Heart right ventricle (tissue), 16 donors: ENCODE results near the gene HMG20B. TPM values are rescaled to one million over a fixed set of nuclear protein-coding genes. Genes with fewer than 3 reads are reported as not detected.

Source experiments
- ATAC-seq, 8 donors: fragments of 200-7000 bp; cut with Tn5 transposase; one replicate each; pipeline ENCODE4 v1.9.1; 2020; ENCODE audit warnings: mild to moderate bottlenecking in 8 of 8, moderate library complexity in 8 of 8, moderate number of reproducible peaks in 1 of 8
- DNase-seq, 2 donors: peaks; one replicate each; pipeline ENCODE4 v3.0.0-alpha.2; 2020
- H3K27ac ChIP-seq, 10 donors: fragments of 200-600 bp; sonication (generic) in 2 of 10; one replicate each; pipeline versions ENCODE4 v1.5.0 to v1.8.0; 2020 to 2022; ENCODE audit warnings: mild to moderate bottlenecking in 3 of 10
- H3K27me3 ChIP-seq, 7 donors: fragments of 200-600 bp; one replicate each; pipeline ENCODE4 v1.8.0; 2021 to 2022; ENCODE audit warnings: mild to moderate bottlenecking in 2 of 7
- H3K36me3 ChIP-seq, 9 donors: fragments of 200-600 bp; sonication (generic) in 1 of 9; one replicate each; pipeline versions ENCODE4 v1.5.0 to v1.8.0; 2020 to 2022; ENCODE audit warnings: mild to moderate bottlenecking in 2 of 9
- H3K4me1 ChIP-seq, 9 donors: fragments of 200-600 bp; sonication (generic) in 1 of 9; one replicate each; pipeline versions ENCODE4 v1.5.0 to v1.8.0; 2020 to 2022; ENCODE audit warnings: mild to moderate bottlenecking in 4 of 9
- H3K4me3 ChIP-seq, 10 donors: fragments of 200-600 bp; sonication (generic) in 2 of 10; one replicate each; pipeline versions ENCODE4 v1.5.0 to v1.8.0; 2020 to 2022; ENCODE audit warnings: mild to moderate bottlenecking in 7 of 10, moderate library complexity in 2 of 10
- H3K9me3 ChIP-seq, 11 donors: fragments of 200-600 bp in 10 of 11; sonication (generic) in 2 of 11; one replicate each; pipeline versions ENCODE4 v1.5.0 to v1.8.0; 2013 to 2022; ENCODE audit warnings: mild to moderate bottlenecking in 2 of 11, control low read depth in 1 of 11, moderate library complexity in 1 of 11
- CTCF ChIP-seq, 9 donors: fragments of 200-600 bp; sonication (generic) in 2 of 9; IDR thresholded peaks; one replicate each; pipeline versions ENCODE4 v1.5.0 to v1.8.0; 2021 to 2022; ENCODE audit warnings: antibody characterized with exemption in 9 of 9, mild to moderate bottlenecking in 5 of 9, moderate library complexity in 1 of 9
- WGBS, 2 donors: extraction: QIAGEN DNeasy Blood & Tissue Kit; methylation state at CpG; one replicate each; pipeline ENCODE4 v1.1.7; 2013; ENCODE audit warnings: inconsistent platforms in 1 of 2; 5-methylcytosine and 5-hydroxymethylcytosine counted together
- intact Hi-C, 10 donors: fragments of 100-400 bp; cut with DNase I; formaldehyde crosslinking; loops; one replicate each; pipeline versions ENCODE4 v1.11.1 to v1.14.2; 2022
- polyA plus RNA-seq, 2 donors: library from polyadenylated mRNA; stranded (reverse); fragments of 200-250 nt; gene quantifications; one replicate each; pipeline ENCODE4 v1.2.3, GENCODE V29; 2013
- total RNA-seq, 10 donors: library from RNA; stranded (reverse); fragmentation: NEBNext Ultra II Directional in 3 of 10; extraction: Animal tissue kit (Norgen Biotek cat#: 25700) in 3 of 10; gene quantifications; one replicate each; pipeline versions ENCODE4 v1.2.1 to v1.2.4, GENCODE V29; 2021 to 2023
- donor health status: Arrhythmogenic right ventricular cardiomyopathy.
- donor health status: ischemic (EF 13 %, LVEDD 7.1; RV severe dilation, severe dysfunction).
- donor health status: healthy with polysubstance abuse.
- donor health status: DM: no; HTN: yes; CAD: no.
- donor health status: DM: no; HTN: no; CAD: no.
- donor health status: ischemic (EF 25% LVEDD 6.9; RV normal size, moderate dysfunction).
- donor health status: ischemic (EF 25% LVEDD 5.7; RV mildly dilated, moderate dysfunction).
- donor health status: healthy.
- donor health status: DM: yes; HTN: yes; CAD: no.
- donor health status: Ischemic cardiomyopathy.
- donor health status: ischemic (EF 35%, LVEDD 5.7; RV mildly dilated, moderate dysfunction).
- donor health status: nonischemic (EF 11% LVEDD 7.7; RV severe dilation, severe dysfunction).
- donor health status: DM: yes; HTN: yes; CAD: no.
- donor health status: PGD.
- donor health status: ischemic (EF 29% LVEDD 5.4; RV normal size, mild dysfunction).
- donor health status: nonischemic (EF 23%, LVEDD 6.1; RV moderate dilation, normal function).

Gene HMG20B
- total and polyA plus RNA-seq, 12 donors, result 19.5 to 73.3 (median 32.0) TPM

- Histone ChIP-seq H3K27ac (peak overlapping the region in 3 of 10 donors; percentile 9 to 30 (median 21)), H3K27me3 (no peaks in the 10 kb centered on the region), H3K4me3 (no peak overlapping the region), H3K36me3 (peaks cover 0 to 66% (median 30%) of the 10 kb centered on the region in 9 donors), H3K9me3 (peaks cover 0 to 4% (median 0%) of the 10 kb centered on the region in 11 donors), H3K4me1 (peaks cover 0 to 13% (median 0%) of the 10 kb centered on the region in 9 donors)
- 90 to 91% methylated on average over 22 of the region's 22 CpGs for WGBS, 2 donors
- DNase-seq, result no peak
- intact Hi-C loops, result no loop called here
- no peak for TF ChIP-seq CTCF (IDR thresholded peaks at IDR 0.05)
- peak in 3 of 8 donors; percentile 4 to 19 (median 9) for ATAC-seq
These were observed 35.1 kb upstream of the HMG20B start for GRCh38 chr19:3537438-3538240.

GRCh38 chr19:3538258-3538929 is 34.4 kb upstream of the HMG20B start:
- peaks cover 0 to 4% (median 0%) of the 10 kb centered on the region in 11 donors for H3K9me3 ChIP-seq
- ATAC-seq, result peak in 1 of 8 donors; percentile 1
- 86% methylated on average over 25 of the region's 25 CpGs for WGBS, 2 donors
- no peak overlapping the region for H3K27ac ChIP-seq
- no peaks in the 10 kb centered on the region for H3K27me3 ChIP-seq
- TF ChIP-seq CTCF (IDR thresholded peaks at IDR 0.05), result no peak
- intact Hi-C loops, result no loop called here
- DNase-seq, result no peak
- H3K4me3 ChIP-seq, result no peak overlapping the region
- peaks cover 0 to 60% (median 24%) of the 10 kb centered on the region in 9 donors for H3K36me3 ChIP-seq
- H3K4me1 ChIP-seq, result peaks cover 0 to 17% (median 0%) of the 10 kb centered on the region in 9 donors

- H3K27me3 ChIP-seq, result no peaks in the 10 kb centered on the region
- 63 to 65% methylated on average over 27 to 28 of the region's 28 CpGs for WGBS, 2 donors
- H3K9me3 ChIP-seq, result peaks cover 0 to 4% (median 0%) of the 10 kb centered on the region in 11 donors
- H3K4me3 ChIP-seq, result no peak within 1 kb of the TSS
- intact Hi-C loops, result no loop called here
- ATAC-seq (no peak), DNase-seq (no peak)
- TF ChIP-seq CTCF (IDR thresholded peaks at IDR 0.05), result no peak
- no peak within 1 kb of the TSS for H3K27ac ChIP-seq
- H3K4me1 ChIP-seq, result peaks cover 0 to 22% (median 0%) of the 10 kb centered on the region in 9 donors
- H3K36me3 ChIP-seq, result peaks cover 0 to 60% (median 17%) of the 10 kb centered on the region in 9 donors
These were observed 33.6 kb upstream of the HMG20B start, which contains the start of gene TEKTIP1 for GRCh38 chr19:3538965-3539755. TSS of gene TEKTIP1 (plus strand) at chr19:3539174. CDS start at chr19:3539178, 4 bp downstream.

GRCh38 chr19:3539756-3540118 is 33.0 kb upstream of the HMG20B start:
- WGBS, 2 donors, result 93 to 100% methylated on average over 1 of the region's 1 CpG
- Histone ChIP-seq H3K36me3 (peaks cover 0 to 60% (median 12%) of the 10 kb centered on the region in 9 donors), H3K4me3 (no peak overlapping the region), H3K27me3 (no peaks in the 10 kb centered on the region), H3K27ac (no peak overlapping the region), H3K9me3 (peaks cover 0 to 4% (median 0%) of the 10 kb centered on the region in 11 donors), H3K4me1 (peaks cover 0 to 22% (median 0%) of the 10 kb centered on the region in 9 donors)
- intact Hi-C loops, result loop anchor here in 4 of 10 donors (5.0 to 10.0 kb wide), 3 partner anchors 75 to 165 kb away; partner anchors contain the start of genes PIP5K1C (in 3 of the 4), TJP3 (in 3 of the 4) and CACTIN (in 1 of the 4)
- TF ChIP-seq CTCF (IDR thresholded peaks at IDR 0.05), result no peak
- DNase-seq, result no peak
- no peak for ATAC-seq
